NCI-H187 treated with DMSO at 0.1 percent for 48 hours (cell line): Measurements from ENCODE around the gene VPS51.
"Not testable (repeated sequence)": the region's sequence is repeated elsewhere in the genome, so short reads cannot be mapped to it uniquely, and the experiment has no call there.

Experiments
- DNase-seq: peaks from one replicate; lab custom pipeline; 2025; lab: John Stamatoyannopoulos, UW

Gene VPS51

GRCh38 chr11:65134240-65134951, 38.4 kb downstream of the VPS51 start, which contains the start of gene SYVN1:
SYVN1 (minus strand) TSS chr11:65134519; CDS start chr11:65133601, 918 bp downstream.
- no peak for DNase-seq

GRCh38 chr11:65134952-65135632, 39.1 kb downstream of the VPS51 start:
- DNase-seq, result peak; percentile 96

- DNase-seq, result no peak
Observed at GRCh38 chr11:65135633-65136145, 39.7 kb downstream of the VPS51 start.

- no peak for DNase-seq
Observed at GRCh38 chr11:65136515-65137096, 40.6 kb downstream of the VPS51 start.

- DNase-seq, result no peak
Observed at GRCh38 chr11:65141896-65142494, 46.0 kb downstream of the VPS51 start.

- DNase-seq, result no peak
Observed at GRCh38 chr11:65147352-65148075, 51.5 kb downstream of the VPS51 start.

GRCh38 chr11:65148657-65149056, 52.6 kb downstream of the VPS51 start:
- no peak for DNase-seq

- not testable (repeated sequence) for DNase-seq
Observed at GRCh38 chr11:65150131-65150508, 54.1 kb downstream of the VPS51 start.

GRCh38 chr11:65150509-65151299, 54.7 kb downstream of the VPS51 start:
- no peak for DNase-seq

GRCh38 chr11:65151331-65151899, 55.4 kb downstream of the VPS51 start:
- no peak for DNase-seq

GRCh38 chr11:65152122-65152521, 56.1 kb downstream of the VPS51 start:
- DNase-seq, result no peak

GRCh38 chr11:65156256-65156655, 60.2 kb downstream of the VPS51 start:
- DNase-seq, result no peak

- DNase-seq, result no peak
Observed at GRCh38 chr11:65156926-65157325, 60.9 kb downstream of the VPS51 start.

- no peak for DNase-seq
Observed at GRCh38 chr11:65157336-65157735, 61.3 kb downstream of the VPS51 start.

- no peak for DNase-seq
Observed at GRCh38 chr11:65159012-65159411, 63.0 kb downstream of the VPS51 start.

GRCh38 chr11:65160643-65161042, 64.6 kb downstream of the VPS51 start:
- no peak for DNase-seq
